GM12878 (cell line): ENCODE measurements around the gene YWHAQ. TPM values are rescaled to one million over a fixed set of nuclear protein-coding genes. Genes with fewer than 3 reads are reported as not detected.

Experiments used
- BCLAF1 ChIP-seq: fragments of 450-650 bp; IDR thresholded peaks from 2 replicates; pipeline ENCODE4 v1.6.1; 2017; ENCODE audit warnings: antibody characterized with exemption, mild to moderate bottlenecking, moderate library complexity
- CREM ChIP-seq: IDR thresholded peaks from 2 replicates; pipeline ENCODE4 v1.6.1; 2014; ENCODE audit warnings: antibody characterized with exemption, low read depth
- HCFC1 ChIP-seq: fragments of 150-350 bp; IDR thresholded peaks from 2 replicates; pipeline ENCODE4 v1.6.1; 2014; ENCODE audit warnings: low read length
- KDM1A ChIP-seq: fragments of 200-600 bp; sonication (generic); IDR thresholded peaks from 2 replicates; pipeline ENCODE4 v1.6.1; 2016; ENCODE audit warnings: borderline replicate concordance
- NBN ChIP-seq: fragments of 450-650 bp; IDR thresholded peaks from 2 replicates; pipeline ENCODE4 v1.6.1; 2016
- NFIC ChIP-seq: IDR thresholded peaks from 2 replicates; pipeline ENCODE4 v1.6.1; 2012; ENCODE audit warnings: low read depth, mild to moderate bottlenecking, inconsistent platforms, low read length, moderate library complexity
- NFYB ChIP-seq: IDR thresholded peaks from 2 replicates; pipeline ENCODE4 v1.6.1; 2011; ENCODE audit warnings: low read depth, mild to moderate bottlenecking, low read length, improper control_type of control experiment, moderate library complexity; ENCODE audit not compliant: insufficient read depth
- NRF1 ChIP-seq: conservative IDR thresholded peaks from 2 replicates; pipeline ENCODE4 v1.6.1; 2011; ENCODE audit warnings: mild to moderate bottlenecking, low read depth, low read length, improper control_type of control experiment
- USF2 ChIP-seq: IDR thresholded peaks from 2 replicates; pipeline ENCODE4 v1.6.1; 2011; ENCODE audit warnings: low read depth, low read length, improper control_type of control experiment, borderline replicate concordance
- YY1 ChIP-seq: IDR thresholded peaks from 2 replicates; pipeline ENCODE4 v1.6.1; 2011; ENCODE audit warnings: low read depth, mild to moderate bottlenecking, low read length
- polyA plus RNA-seq, 11 experiments: library from polyadenylated mRNA; depleted of rRNA in 4 of 11; unstranded in 6 of 11; stranded (reverse) in 5 of 11; fragments of >200 nt; fragmentation: Nextera tagmentation in 4 of 11; fragmentation: Illumina TruSeq in 1 of 11; extraction: Ambion mirVana in 4 of 11; extraction: Trizol in 1 of 11; gene quantifications; 1 replicate in 1 of 11; 2 replicates in 10 of 11; pipeline versions ENCODE4 v1.2.1 to v1.2.3, GENCODE V29; 2011 to 2016; ENCODE audit warnings: inconsistent platforms in 2 of 11, missing spikeins in 2 of 11, low read depth in 1 of 11
- total RNA-seq, 4 experiments: library from RNA; depleted of rRNA in 3 of 4; stranded (reverse); fragments of >200 nt in 3 of 4; fragmentation: Illumina TruSeq in 1 of 4; extraction: Trizol in 1 of 4; gene quantifications; 2 replicates each; pipeline versions ENCODE4 v1.2.1 to v1.2.3, GENCODE V29; 2013 to 2021

The YWHAQ gene
- total and polyA plus RNA-seq, 10 of the 15 experiments (the other 5 are each of a cell fraction or from before 2014, with no cell fraction given): 63.0 to 515 (median 219) TPM

DNA sequence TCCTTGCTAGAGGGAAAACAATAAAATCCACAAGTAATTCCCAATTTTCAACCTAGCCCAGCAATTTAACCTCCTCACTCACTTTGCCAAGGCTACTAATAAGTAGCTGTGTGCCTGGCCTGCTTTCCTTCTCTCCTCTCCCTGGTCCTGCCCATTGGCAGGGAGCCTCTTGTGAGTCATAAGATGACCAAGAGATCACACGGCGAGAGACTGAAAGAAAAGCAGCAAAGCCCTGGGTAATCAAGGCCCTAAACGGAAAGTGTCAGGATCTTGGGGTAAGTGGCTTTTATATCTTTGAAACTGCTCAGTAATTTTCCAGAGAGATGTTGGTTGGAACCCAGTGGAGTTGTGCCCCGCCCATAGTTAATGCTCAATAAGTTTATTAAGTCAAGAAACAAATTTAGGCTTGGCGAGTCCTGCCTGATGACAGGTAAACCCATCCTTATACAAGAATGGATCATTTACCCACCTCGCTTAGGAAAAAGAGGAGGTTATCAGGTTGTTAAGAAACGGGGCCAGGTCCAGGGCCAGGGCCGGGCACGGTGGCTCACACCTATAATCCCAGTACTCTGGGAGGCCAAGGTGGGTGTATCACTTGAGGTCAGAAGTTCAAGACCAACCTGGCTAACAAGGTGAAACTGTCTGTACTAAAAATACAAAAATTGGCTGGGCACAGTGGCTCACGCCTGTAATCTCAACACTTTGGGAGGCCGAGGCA is 65.2 kb downstream of the YWHAQ start (continued):
- no peak for TF ChIP-seq USF2
- no peak for TF ChIP-seq HCFC1
- TF ChIP-seq YY1: no peak
- TF ChIP-seq NFIC: no peak
- no peak for TF ChIP-seq NBN
- no peak for TF ChIP-seq NRF1
- no peak for TF ChIP-seq BCLAF1
- no peak for TF ChIP-seq CREM
- no peak for TF ChIP-seq KDM1A
- TF ChIP-seq NFYB: no peak
- TF ChIP-seq, all 136 proteins: peak for 0
